ENCODE measurements around the gene AGPAT3.
A peak's percentile ranks its signal among the peaks of the same experiment; 100 is the strongest.

The AGPAT3 gene

DNA sequence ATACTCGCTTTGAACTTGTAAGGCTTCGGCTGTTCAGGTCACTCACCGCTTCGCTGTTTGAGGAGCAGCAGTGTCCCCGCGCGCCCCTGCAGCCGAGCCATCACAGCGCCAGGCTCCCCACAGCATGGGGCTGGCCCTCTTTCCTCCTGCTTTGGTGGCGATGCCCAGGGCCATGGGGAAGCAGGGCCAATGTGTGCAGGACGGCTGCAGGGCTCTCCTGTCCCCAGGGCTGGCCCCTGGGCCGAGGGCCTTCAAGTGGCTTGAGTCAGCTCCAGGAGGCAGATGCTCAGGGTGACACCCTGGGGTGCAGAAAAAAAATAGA is 108.6 kb downstream of the AGPAT3 start:
- no peak overlapping the region for H3K4me3 ChIP-seq (replicated peaks in 1 of 2; ENCODE audit: low read depth in 2 of 2, low read length in 2 of 2)
- TF ChIP-seq, protein P1, sequence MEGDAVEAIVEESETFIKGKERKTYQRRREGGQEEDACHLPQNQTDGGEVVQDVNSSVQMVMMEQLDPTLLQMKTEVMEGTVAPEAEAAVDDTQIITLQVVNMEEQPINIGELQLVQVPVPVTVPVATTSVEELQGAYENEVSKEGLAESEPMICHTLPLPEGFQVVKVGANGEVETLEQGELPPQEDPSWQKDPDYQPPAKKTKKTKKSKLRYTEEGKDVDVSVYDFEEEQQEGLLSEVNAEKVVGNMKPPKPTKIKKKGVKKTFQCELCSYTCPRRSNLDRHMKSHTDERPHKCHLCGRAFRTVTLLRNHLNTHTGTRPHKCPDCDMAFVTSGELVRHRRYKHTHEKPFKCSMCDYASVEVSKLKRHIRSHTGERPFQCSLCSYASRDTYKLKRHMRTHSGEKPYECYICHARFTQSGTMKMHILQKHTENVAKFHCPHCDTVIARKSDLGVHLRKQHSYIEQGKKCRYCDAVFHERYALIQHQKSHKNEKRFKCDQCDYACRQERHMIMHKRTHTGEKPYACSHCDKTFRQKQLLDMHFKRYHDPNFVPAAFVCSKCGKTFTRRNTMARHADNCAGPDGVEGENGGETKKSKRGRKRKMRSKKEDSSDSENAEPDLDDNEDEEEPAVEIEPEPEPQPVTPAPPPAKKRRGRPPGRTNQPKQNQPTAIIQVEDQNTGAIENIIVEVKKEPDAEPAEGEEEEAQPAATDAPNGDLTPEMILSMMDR (IDR thresholded peaks at IDR 0.05; ENCODE audit: low read depth, low read length): no peak
- DNase-seq (ENCODE audit: low read depth in 2 of 2): no peak

DNA sequence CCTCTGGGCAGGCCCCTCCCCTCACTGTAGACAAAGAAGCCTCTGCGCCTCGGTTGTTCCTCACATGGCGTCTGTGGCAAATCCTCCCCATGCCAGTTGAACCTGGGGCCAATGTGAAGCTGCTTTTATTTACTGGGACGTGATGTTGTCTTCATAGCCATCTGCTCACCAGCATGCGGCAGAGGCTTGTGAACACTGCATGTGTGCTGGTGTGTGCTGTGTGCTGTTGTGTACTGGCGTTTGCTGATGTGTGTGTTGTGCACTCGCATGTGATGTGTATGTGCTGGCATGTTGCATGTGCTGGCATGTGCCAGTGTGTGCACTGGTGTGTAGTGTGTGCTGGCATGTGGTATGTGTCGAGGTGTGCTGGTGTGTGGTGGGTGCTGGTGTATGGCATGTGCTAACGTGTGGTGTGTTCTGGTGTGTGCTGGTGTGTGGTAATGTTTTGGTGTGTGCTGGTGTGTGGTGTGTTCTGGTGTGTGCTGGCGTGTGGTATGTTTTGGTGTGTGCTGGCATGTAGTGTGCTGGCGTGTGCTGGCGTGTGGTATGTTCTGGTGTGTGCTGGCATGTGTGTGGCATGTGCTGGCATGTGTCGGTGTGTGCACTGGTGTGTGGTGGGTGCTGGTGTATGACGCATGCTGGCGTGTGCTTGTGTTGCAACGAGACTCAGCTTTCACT is 109.9 kb downstream of the AGPAT3 start:
- TF ChIP-seq, protein P1 (IDR thresholded peaks at IDR 0.05; ENCODE audit: low read depth, low read length): no peak
- no peak overlapping the region for H3K4me3 ChIP-seq (replicated peaks in 1 of 2; ENCODE audit: low read depth in 2 of 2, low read length in 2 of 2)
- no peak for DNase-seq (ENCODE audit: low read depth in 2 of 2)

DNA sequence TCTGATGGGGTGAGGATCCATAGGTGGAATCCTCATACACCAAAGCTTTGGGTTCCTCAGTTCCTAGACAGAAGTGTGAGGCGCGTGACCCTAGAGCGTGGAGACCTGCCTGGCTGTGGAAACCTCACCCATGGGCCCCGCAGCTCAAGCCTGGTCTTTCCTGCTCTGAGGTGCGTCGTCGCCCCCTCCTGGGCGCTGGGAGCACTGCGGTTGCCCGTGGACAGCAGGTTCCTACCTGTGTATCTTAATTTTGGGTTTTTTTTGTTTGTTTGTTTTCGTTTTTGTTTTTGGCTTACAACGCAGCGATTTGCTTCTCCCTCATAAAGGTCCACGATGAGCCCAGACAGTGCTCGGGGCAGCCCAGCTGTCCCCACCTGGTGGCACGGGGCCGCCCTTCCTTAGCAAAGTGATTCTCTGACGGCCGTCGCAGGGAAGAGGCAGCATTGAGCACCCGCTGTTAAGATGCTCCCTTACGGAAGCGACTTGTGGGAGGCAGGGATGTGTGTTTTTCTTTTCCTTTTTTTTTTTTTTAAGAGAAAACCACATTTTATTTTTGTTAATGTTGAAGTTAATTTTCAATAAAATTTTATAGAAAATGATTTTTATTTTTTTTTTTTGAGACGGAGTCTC is 110.6 kb downstream of the AGPAT3 start:
- TF ChIP-seq, protein P1 (IDR thresholded peaks at IDR 0.05; ENCODE audit: low read depth, low read length): peak; percentile 99
- DNase-seq (ENCODE audit: low read depth in 2 of 2): peak; percentile 67 to 76
- H3K4me3 ChIP-seq (replicated peaks in 1 of 2; ENCODE audit: low read depth in 2 of 2, low read length in 2 of 2): no peak overlapping the region

DNA sequence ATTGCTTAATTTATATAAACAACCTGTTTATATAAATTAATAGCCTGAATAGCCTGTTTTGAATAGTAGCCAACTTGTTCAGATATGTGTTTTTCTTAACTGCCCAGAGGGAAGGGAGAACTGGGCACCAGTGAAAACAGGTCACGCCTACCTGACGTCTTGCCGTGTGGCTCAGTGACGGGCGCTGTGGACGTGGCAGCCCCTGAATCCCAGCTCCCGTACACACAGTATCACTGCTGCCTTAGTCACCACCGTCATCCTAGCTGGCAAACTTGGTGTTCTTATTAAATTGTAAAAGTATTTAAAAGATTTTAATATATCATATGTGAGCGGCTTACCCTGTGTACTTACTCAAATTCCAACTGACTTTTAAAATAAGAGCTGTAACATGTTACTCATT is 111.6 kb downstream of the AGPAT3 start:
- TF ChIP-seq, protein P1 (IDR thresholded peaks at IDR 0.05; ENCODE audit: low read depth, low read length): no peak
- H3K4me3 ChIP-seq (replicated peaks in 1 of 2; ENCODE audit: low read depth in 2 of 2, low read length in 2 of 2): no peak overlapping the region
- DNase-seq (ENCODE audit: low read depth in 2 of 2): no peak

DNA sequence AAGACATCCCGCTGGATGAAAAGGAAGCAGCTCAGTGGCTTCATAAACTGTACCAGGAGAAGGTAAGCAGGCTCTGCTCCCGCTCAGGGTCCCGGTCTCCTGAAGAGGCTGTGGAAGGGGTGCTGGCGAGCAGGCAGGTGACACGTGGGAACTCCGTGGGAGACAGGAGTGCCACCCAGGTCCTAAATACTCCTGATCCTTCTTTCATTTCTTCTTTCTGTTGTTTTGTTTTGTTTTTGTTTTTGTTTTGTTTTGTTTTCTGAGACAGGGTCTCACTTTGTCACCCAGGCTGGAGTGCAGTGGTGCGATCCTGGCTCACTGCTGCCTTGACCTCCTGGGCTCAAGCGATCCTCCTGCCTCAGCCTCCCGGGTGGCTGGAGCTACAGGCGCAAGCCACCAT is 113.0 kb downstream of the AGPAT3 start:
- DNase-seq (ENCODE audit: low read depth in 2 of 2): no peak

DNA sequence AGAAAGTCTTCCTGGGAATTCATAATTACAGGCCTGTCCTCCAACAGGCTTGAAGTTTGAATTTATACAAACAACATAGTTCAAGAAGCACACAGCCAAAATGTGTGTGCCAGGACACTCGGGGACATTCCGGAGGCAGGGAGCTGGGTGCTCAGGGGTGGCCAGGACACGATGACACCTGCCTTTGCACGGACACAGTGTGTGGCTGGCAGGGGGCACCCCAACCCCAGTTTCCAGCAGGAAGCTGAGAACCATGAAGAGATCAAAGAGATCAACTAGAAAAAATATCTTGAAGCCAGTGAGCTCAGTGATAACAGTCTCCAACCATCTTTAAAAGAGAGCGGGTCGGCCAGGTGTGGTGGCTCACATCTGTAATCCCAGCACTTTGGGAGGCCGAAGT is 114.6 kb downstream of the AGPAT3 start:
- DNase-seq (ENCODE audit: low read depth in 2 of 2): no peak
- TF ChIP-seq, protein P1 (IDR thresholded peaks at IDR 0.05; ENCODE audit: low read depth, low read length): peak; percentile 8

More for the DNA sequence above, 113.0 kb downstream of the AGPAT3 start:
- TF ChIP-seq, protein P1 (IDR thresholded peaks at IDR 0.05; ENCODE audit: low read depth, low read length): no peak
- no peak overlapping the region for H3K4me3 ChIP-seq (replicated peaks in 1 of 2; ENCODE audit: low read depth in 2 of 2, low read length in 2 of 2)

More for the DNA sequence above, 114.6 kb downstream of the AGPAT3 start:
- no peak overlapping the region for H3K4me3 ChIP-seq (replicated peaks in 1 of 2; ENCODE audit: low read depth in 2 of 2, low read length in 2 of 2)
